SK-N-SH (cell line): ENCODE results near the gene TRNP1. TPM values are rescaled to one million over a fixed set of nuclear protein-coding genes. Genes with fewer than 3 reads are reported as not detected.

Experiments
- CTCF ChIA-PET: fragments of 300-600, 350-600 bp; formaldehyde crosslinking; extraction: SDS; loops from one replicate; lab custom pipeline; 2021; lab: Yijun Ruan, JAX
- POLR2A ChIA-PET: fragments of 350-600 bp; sonication (Branson Sonifier 250); formaldehyde crosslinking; extraction: SDS; loops from one replicate; lab custom pipeline; 2020; ENCODE audit warnings: antibody characterized with exemption, inconsistent platforms; lab: Yijun Ruan, JAX
- DNase-seq: peaks from one replicate; pipeline ENCODE4 v3.0.0; 2012
- H2AFZ ChIP-seq: fragments of 200-600 bp; sonication (generic); 2 replicates; pipeline ENCODE4 v1.8.1; 2016; ENCODE audit warnings: antibody characterized with exemption, mild to moderate bottlenecking, low read depth
- H3F3A ChIP-seq: fragments of 200-600 bp; sonication (generic); replicated peaks from 2 replicates; pipeline ENCODE3; 2016; ENCODE audit warnings: antibody characterized with exemption, mild to moderate bottlenecking; ENCODE audit not compliant: insufficient read depth
- H3K27ac ChIP-seq, 2 experiments: fragments of 200-500 bp in 1 of 2; fragments of 200-600 bp in 1 of 2; sonication (Bioruptor generic) in 1 of 2; sonication (generic), shearing (Covaris generic) in 1 of 2; 2 replicates each; pipeline versions ENCODE4 v1.5.1 to v1.6.1; 2014 to 2016; ENCODE audit warnings: low read depth in 2 of 2, inconsistent platforms in 1 of 2, low read length in 1 of 2, mild to moderate bottlenecking in 1 of 2, mixed read lengths in 1 of 2
- H3K27me3 ChIP-seq: fragments of 200-600 bp; sonication (generic), shearing (Covaris generic); 2 replicates; pipeline ENCODE4 v1.6.1; 2016; ENCODE audit warnings: mixed run types; ENCODE audit not compliant: insufficient read depth
- H3K36me3 ChIP-seq, 2 experiments: fragments of 200-500 bp in 1 of 2; fragments of 200-600 bp in 1 of 2; sonication (Bioruptor generic) in 1 of 2; sonication (generic) in 1 of 2; replicated peaks in 1 of 2; 2 replicates each; pipeline versions ENCODE3 to v1.5.1; 2014 to 2016; ENCODE audit warnings: low read length in 1 of 2, mild to moderate bottlenecking in 1 of 2; ENCODE audit not compliant: insufficient read depth in 2 of 2, control insufficient read depth in 1 of 2
- H3K4me1 ChIP-seq, 2 experiments: fragments of 200-500 bp in 1 of 2; fragments of 200-600 bp in 1 of 2; sonication (Bioruptor generic) in 1 of 2; sonication (generic), shearing (Covaris generic) in 1 of 2; 2 replicates each; pipeline versions ENCODE4 v1.5.1 to v1.6.1; 2014 to 2016; ENCODE audit warnings: low read depth in 1 of 2, low read length in 1 of 2, mixed run types in 1 of 2; ENCODE audit not compliant: insufficient read depth in 2 of 2, control insufficient read depth in 1 of 2
- H3K4me2 ChIP-seq: fragments of 200-600 bp; sonication (generic), shearing (Covaris generic); 2 replicates; pipeline ENCODE4 v1.6.1; 2017; ENCODE audit warnings: mixed run types
- H3K4me3 ChIP-seq, 2 experiments: fragments of 200-500 bp in 1 of 2; fragments of 200-600 bp in 1 of 2; sonication (Bioruptor generic) in 1 of 2; sonication (generic), shearing (Covaris generic) in 1 of 2; 2 replicates each; pipeline versions ENCODE4 v1.5.1 to v1.8.1; 2014 to 2016; ENCODE audit warnings: low read depth in 2 of 2, inconsistent platforms in 1 of 2, low read length in 1 of 2, mild to moderate bottlenecking in 1 of 2, mixed read lengths in 1 of 2, moderate library complexity in 1 of 2
- H3K79me2 ChIP-seq: fragments of 200-600 bp; sonication (generic); 2 replicates; pipeline ENCODE4 v1.8.1; 2017; ENCODE audit warnings: mild to moderate bottlenecking; ENCODE audit not compliant: insufficient read depth
- H3K9ac ChIP-seq: fragments of 200-600 bp; sonication (generic); 2 replicates; pipeline ENCODE4 v1.6.1; 2017; ENCODE audit warnings: mixed run types
- H3K9me2 ChIP-seq: fragments of 200-600 bp; sonication (generic); 2 replicates; pipeline ENCODE4 v1.6.1; 2017; ENCODE audit warnings: mixed run types
- H3K9me3 ChIP-seq: fragments of 200-600 bp; sonication (generic); 2 replicates; pipeline ENCODE4 v1.6.1; 2017; ENCODE audit warnings: mixed run types, mild to moderate bottlenecking, moderate library complexity
- H4K20me1 ChIP-seq: fragments of 200-600 bp; sonication (generic); 2 replicates; pipeline ENCODE4 v1.6.1; 2017; ENCODE audit warnings: mild to moderate bottlenecking, mixed run types; ENCODE audit not compliant: insufficient read depth
- CTCF ChIP-seq: fragments of 200-600 bp; sonication (generic); IDR thresholded peaks from 2 replicates; pipeline ENCODE4 v1.6.1; 2017; ENCODE audit warnings: antibody characterized with exemption, mild to moderate bottlenecking, moderate library complexity
- EZH2phosphoT487 ChIP-seq: fragments of 200-600 bp; sonication (generic); IDR thresholded peaks from 2 replicates; pipeline ENCODE4 v1.6.1; 2017; ENCODE audit warnings: low read depth, mixed run types, mild to moderate bottlenecking, antibody characterized with exemption, moderate library complexity, borderline replicate concordance
- FOXJ3 ChIP-seq: sonication (generic); formaldehyde crosslinking; IDR thresholded peaks from 2 replicates; pipeline ENCODE4 v1.5.1; 2020; ENCODE audit warnings: mild to moderate bottlenecking, missing genetic modification reagents
- JUND ChIP-seq: IDR thresholded peaks from 2 replicates; pipeline ENCODE4 v1.4.0; 2012
- MAX ChIP-seq: IDR thresholded peaks from 2 replicates; pipeline ENCODE4 v1.4.0; 2012; ENCODE audit warnings: low read depth
- MXI1 ChIP-seq: IDR thresholded peaks from 2 replicates; pipeline ENCODE4 v1.6.1; 2012; ENCODE audit warnings: mild to moderate bottlenecking, low read depth, low read length, improper control_type of control experiment
- POLR2AphosphoS5 ChIP-seq: IDR thresholded peaks from 2 replicates; pipeline ENCODE4 v1.6.1; 2012; ENCODE audit warnings: low read depth, low read length
- TCF12 ChIP-seq: IDR thresholded peaks from 2 replicates; pipeline ENCODE4 v1.4.0; 2012
- WGBS: methylation state at CpG from one replicate; pipeline ENCODE4 v1.1.6; 2017; ENCODE audit warnings: low lambda C conversion rate; 5-methylcytosine and 5-hydroxymethylcytosine counted together
- polyA plus RNA-seq, 3 experiments: library from polyadenylated mRNA; depleted of rRNA; stranded (reverse); fragments of >200 nt; gene quantifications; 2 replicates each; pipeline ENCODE4 v1.2.3, GENCODE V29; 2012
- TF ChIP-seq, protein P1 (sequence below): fragments of 150-350 bp; IDR thresholded peaks from 2 replicates; pipeline ENCODE4 v1.6.1; 2017; ENCODE audit warnings: antibody characterized with exemption, low read length, low read depth, borderline replicate concordance
- TF ChIP-seq, protein P2 (sequence below): IDR thresholded peaks from 2 replicates; pipeline ENCODE4 v1.6.1; 2012; ENCODE audit warnings: mild to moderate bottlenecking, low read depth, low read length, moderate library complexity

Gene TRNP1
- polyA plus RNA-seq, 1 of the 3 experiments (the other 2 are of a cell fraction): 8.8 TPM

GRCh38 chr1:26972821-26973220 lies 20.7 kb upstream of the TRNP1 start:
- H3K9me3 ChIP-seq: no peaks in the 10 kb centered on the region
- no peaks in the 10 kb centered on the region for H4K20me1 ChIP-seq
- H3K27ac ChIP-seq: no peak overlapping the region
- no peak overlapping the region for H3K4me3 ChIP-seq
- no peak overlapping the region for H3K4me2 ChIP-seq
- WGBS: 90% methylated on average over 4 of the region's 4 CpGs
- DNase-seq: no peak
- CTCF ChIA-PET: interaction anchor here (0.9 to 2.2 kb wide), 3 partner anchors 12 to 72 kb away, joined by 3 to 11 read pairs (median 4); partner anchors contain the start of gene KDF1
- H3K36me3 ChIP-seq: no peaks in the 10 kb centered on the region
- no peaks in the 10 kb centered on the region for H3K9me2 ChIP-seq
- H3K27me3 ChIP-seq: no peaks in the 10 kb centered on the region; the same call in 1 of the 2 replicates
- no peak overlapping the region for H2AFZ ChIP-seq
- POLR2A ChIA-PET: no interaction called here
- TF ChIP-seq JUND (no peak), MXI1 (no peak), CTCF (no peak), POLR2AphosphoS5 (no peak), EZH2phosphoT487 (no peak), TCF12 (no peak)
- TF ChIP-seq, protein P1, sequence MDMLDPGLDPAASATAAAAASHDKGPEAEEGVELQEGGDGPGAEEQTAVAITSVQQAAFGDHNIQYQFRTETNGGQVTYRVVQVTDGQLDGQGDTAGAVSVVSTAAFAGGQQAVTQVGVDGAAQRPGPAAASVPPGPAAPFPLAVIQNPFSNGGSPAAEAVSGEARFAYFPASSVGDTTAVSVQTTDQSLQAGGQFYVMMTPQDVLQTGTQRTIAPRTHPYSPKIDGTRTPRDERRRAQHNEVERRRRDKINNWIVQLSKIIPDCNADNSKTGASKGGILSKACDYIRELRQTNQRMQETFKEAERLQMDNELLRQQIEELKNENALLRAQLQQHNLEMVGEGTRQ: no peak
- no peak overlapping the region for H3K9ac ChIP-seq
- no peaks in the 10 kb centered on the region for H3K79me2 ChIP-seq
- no peaks in the 10 kb centered on the region for H3K4me1 ChIP-seq
- no peaks in the 10 kb centered on the region for H3F3A ChIP-seq

DNA sequence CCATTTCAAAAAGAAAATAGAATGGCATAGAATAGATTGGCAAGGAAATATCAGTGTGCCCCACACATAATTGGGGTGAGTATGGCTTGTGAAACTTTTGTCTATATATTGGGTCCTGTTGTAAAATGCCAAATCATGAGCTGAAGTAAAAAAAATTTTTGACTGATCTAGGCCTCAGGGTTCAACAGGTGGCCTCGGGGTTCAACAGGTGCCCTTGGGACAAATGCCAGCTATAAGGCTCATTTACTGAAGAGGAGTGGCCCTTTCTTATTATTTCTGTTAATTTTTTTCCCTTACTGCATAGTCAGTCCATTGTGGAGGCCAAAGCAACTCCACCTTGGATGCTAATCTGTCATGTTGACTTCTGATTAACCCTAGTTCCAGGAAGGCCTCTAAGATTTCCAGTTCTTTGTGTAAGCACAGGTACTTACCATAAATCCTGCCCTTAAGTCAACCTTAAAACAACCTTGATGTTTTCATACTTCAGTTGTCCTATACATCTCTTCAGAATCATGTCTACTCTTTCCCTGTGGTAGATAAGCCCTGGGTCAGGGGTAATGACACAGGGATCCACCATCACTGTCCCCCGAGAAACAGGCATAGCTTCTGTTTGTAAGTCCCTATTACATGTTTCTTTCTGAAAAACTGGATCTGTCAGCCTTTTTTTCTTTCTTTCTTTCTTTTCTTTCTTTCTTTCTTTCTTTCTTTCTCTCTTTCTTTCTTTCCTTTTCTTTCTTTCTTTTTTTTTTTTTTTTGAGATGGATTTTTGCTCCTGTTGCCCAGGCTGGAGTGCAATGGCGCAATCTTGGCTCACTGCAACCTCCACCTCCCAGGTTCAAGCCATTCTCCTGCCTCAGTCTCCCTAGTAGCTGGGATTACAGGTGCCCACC lies 16.6 kb upstream of the TRNP1 start:
- TF ChIP-seq FOXJ3 (no peak), MAX (no peak), CTCF (no peak)
- TF ChIP-seq, protein P2, sequence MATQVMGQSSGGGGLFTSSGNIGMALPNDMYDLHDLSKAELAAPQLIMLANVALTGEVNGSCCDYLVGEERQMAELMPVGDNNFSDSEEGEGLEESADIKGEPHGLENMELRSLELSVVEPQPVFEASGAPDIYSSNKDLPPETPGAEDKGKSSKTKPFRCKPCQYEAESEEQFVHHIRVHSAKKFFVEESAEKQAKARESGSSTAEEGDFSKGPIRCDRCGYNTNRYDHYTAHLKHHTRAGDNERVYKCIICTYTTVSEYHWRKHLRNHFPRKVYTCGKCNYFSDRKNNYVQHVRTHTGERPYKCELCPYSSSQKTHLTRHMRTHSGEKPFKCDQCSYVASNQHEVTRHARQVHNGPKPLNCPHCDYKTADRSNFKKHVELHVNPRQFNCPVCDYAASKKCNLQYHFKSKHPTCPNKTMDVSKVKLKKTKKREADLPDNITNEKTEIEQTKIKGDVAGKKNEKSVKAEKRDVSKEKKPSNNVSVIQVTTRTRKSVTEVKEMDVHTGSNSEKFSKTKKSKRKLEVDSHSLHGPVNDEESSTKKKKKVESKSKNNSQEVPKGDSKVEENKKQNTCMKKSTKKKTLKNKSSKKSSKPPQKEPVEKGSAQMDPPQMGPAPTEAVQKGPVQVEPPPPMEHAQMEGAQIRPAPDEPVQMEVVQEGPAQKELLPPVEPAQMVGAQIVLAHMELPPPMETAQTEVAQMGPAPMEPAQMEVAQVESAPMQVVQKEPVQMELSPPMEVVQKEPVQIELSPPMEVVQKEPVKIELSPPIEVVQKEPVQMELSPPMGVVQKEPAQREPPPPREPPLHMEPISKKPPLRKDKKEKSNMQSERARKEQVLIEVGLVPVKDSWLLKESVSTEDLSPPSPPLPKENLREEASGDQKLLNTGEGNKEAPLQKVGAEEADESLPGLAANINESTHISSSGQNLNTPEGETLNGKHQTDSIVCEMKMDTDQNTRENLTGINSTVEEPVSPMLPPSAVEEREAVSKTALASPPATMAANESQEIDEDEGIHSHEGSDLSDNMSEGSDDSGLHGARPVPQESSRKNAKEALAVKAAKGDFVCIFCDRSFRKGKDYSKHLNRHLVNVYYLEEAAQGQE: no peak
- H3K9me3 ChIP-seq: no peaks in the 10 kb centered on the region
- CTCF ChIA-PET: interaction anchor here (1.3 kb wide), 2 partner anchors 9 to 21 kb away, joined by 3 read pairs; no protein-coding TSS in a partner anchor
- H3K4me3 ChIP-seq: no peak overlapping the region
- no peak overlapping the region for H2AFZ ChIP-seq
- H3K4me2 ChIP-seq: no peak overlapping the region
- H3F3A ChIP-seq: no peaks in the 10 kb centered on the region
- POLR2A ChIA-PET: no interaction called here
- H3K9ac ChIP-seq: no peak overlapping the region
- WGBS: 35% methylated on average over 3 of the region's 3 CpGs
- DNase-seq: no peak
- H3K9me2 ChIP-seq: no peaks in the 10 kb centered on the region
- no peaks in the 10 kb centered on the region for H3K27me3 ChIP-seq
- H4K20me1 ChIP-seq: no peaks in the 10 kb centered on the region
- H3K36me3 ChIP-seq: no peaks in the 10 kb centered on the region
- no peaks in the 10 kb centered on the region for H3K4me1 ChIP-seq
- H3K79me2 ChIP-seq: no peaks in the 10 kb centered on the region
- H3K27ac ChIP-seq: no peak overlapping the region
